Stimulated activated CD8-positive, alpha-beta memory T cell treated with anti-CD3 and anti-CD28 coated beads, Interleukin-15, amount 100 ng/mL, for 24 hours (primary cell): Measurements from ENCODE around the gene MRGPRX1.
"Not testable (repeated sequence)": the region's sequence is repeated elsewhere in the genome, so short reads cannot be mapped to it uniquely, and the experiment has no call there.

ENCODE experiments used
- DNase-seq: peaks from one replicate; pipeline ENCODE4 v3.0.0-alpha.2; 2020; ENCODE audit warnings: low read depth

MRGPRX1 gene

DNA sequence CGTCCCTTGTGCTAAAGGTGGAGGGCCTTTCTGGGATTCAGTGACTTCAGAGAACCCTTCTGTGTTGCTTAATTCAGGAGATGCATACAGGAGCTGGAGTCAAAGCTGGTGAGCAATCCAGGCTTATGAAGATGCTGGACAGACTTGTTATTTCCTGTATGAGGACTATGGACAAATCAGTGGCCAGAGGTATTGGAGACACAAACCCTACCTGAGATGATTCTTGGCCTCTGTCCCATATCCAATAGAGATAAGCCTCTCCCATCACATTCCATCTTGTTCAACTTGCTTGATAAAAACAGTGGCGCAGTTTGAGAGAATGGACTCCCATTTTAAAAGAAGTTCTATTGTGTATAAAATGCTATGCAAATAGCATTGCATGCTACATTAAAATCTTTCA is at the start of gene MRGPRX1:
MRGPRX1 (minus strand) TSS at position 101 of the 400 bp plus-strand sequence. CDS start 4,630 bp downstream, outside the sequence.
- no peak for DNase-seq

DNA sequence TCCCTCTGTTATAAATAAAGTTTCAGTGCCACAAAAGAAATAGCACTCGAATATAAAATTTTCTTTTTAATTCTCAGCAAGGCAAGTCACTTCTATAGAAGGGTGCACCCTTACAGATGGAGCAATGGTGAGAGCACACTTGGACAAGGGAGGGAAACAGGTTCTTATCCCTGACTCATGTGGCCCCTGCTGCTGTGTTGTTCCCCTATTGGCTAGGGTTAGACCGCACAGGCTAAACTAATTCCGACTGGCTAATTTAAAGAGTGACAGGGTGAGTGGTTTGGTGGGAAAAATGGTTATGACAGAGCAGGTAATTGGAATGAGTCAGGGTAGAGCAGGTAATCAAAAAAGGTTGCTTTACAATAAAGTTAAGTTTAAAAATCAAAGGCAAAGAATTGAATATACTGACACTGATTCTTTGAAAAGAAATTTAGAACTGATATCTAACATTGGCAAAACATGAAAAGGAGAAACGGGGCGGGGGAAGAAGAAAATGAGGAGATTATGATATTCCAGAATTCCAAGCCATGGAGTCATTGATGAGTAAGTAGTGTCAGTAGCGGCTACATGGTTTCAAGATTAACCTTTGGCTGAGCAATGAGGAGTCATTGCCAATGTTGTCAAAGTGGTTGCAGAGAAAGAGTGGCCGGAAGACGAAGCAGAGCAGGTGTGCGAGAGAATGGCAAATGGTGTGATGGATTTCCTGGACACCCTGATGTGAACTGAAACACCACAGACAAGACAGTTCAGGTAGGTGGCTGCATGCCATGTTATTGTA is 48.4 kb upstream of the MRGPRX1 start:
- no peak for DNase-seq

- no peak for DNase-seq
Observed at GRCh38 chr11:18986744-18987143, 47.5 kb upstream of the MRGPRX1 start.

DNA sequence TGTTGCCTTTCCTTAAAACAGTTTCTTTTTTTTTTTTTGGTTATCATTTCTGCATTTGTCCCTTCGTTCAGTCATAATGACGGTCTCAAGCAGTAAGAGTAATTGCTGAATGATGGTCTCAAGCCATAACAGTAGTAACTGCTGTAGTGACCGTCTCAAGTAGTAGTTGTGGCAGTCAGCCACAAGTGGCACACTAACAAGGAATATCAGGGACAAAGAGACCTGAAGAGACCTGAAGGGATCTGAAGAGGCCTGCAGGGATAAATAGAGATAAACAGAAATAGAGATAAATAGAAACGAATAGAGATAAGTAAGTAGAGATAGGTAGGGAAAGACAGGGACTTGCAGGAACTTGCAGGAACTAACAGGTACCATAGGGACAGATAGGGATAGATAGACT is 42.7 kb upstream of the MRGPRX1 start:
- no peak for DNase-seq

DNA sequence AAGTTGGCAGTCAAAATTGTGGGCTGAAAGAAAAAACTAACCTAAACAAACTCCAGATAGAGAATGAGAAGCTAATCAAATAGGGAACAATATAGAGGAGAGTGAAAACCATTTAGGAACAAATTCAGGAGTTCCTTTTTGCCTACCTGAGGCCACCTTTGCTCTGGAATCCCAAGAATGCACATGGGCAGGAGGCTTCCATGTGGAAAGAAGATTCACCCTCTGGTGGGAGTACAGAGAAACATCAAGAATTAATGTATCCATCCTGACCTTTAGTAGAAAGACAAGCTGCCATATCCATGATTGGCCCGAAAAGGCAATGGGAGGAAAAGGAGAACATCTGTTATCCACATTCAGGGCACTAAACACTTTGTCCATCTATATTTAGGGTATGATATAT is 35.0 kb upstream of the MRGPRX1 start:
- DNase-seq, result no peak

DNA sequence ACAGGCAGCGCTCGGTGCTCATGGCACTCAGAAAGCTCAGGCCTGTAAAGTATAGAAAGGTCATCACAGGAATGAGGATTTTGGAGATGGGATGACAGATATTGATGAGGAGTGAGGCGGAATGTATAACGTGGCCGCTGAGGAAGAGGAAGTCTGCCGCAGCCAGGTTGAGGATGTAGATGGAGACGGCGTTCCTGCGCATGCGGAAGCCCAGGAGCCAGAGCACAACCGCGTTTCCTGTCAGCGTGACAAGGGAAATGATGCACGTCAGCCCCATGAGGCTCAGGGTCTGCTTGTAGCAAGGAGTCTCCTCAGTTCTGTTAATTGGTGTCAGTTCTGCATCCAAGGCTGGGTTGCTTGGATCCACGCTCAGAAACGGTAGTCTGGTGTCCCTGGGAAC is 33.1 kb upstream of the MRGPRX1 start:
- DNase-seq, result no peak

- no peak for DNase-seq
Observed at GRCh38 chr11:18969720-18970119, 30.5 kb upstream of the MRGPRX1 start.

DNA sequence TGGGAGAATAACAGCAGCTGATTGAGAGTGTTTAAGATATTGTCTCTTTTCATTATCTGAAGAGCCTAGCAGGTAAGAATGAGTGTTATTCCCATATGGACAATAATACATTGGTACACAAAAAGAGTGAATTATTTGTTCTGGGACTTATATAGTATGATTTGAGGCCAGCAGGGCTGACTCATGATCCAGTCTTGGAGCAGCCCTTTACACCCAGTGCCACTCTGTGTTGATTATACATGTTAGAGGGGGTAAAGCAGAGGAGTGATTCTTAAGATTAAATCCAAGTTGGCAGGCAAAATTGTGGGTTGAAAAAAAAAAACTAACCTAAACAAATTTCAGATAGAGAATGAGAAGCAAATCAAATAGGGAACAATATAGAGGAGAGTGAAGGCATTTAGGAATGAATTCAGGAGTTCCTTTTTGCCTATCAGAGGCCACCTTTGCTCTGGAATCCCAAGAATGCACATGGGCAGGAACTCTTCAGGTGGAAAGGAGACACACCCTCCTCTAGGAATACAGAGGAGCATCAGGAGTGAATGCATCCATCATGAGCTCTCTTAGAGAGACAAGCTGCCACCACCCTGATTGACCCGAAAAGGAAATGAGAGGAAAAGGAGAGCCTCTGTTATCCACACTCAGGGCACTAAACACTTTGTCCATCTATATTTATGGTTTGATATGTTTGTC is 19.2 kb upstream of the MRGPRX1 start:
- DNase-seq, result no peak

- DNase-seq, result no peak
Observed at GRCh38 chr11:18956630-18957029, 17.4 kb upstream of the MRGPRX1 start.

GRCh38 chr11:18936002-18936673 is 3.1 kb downstream of the MRGPRX1 start:
- DNase-seq, result no peak

DNA sequence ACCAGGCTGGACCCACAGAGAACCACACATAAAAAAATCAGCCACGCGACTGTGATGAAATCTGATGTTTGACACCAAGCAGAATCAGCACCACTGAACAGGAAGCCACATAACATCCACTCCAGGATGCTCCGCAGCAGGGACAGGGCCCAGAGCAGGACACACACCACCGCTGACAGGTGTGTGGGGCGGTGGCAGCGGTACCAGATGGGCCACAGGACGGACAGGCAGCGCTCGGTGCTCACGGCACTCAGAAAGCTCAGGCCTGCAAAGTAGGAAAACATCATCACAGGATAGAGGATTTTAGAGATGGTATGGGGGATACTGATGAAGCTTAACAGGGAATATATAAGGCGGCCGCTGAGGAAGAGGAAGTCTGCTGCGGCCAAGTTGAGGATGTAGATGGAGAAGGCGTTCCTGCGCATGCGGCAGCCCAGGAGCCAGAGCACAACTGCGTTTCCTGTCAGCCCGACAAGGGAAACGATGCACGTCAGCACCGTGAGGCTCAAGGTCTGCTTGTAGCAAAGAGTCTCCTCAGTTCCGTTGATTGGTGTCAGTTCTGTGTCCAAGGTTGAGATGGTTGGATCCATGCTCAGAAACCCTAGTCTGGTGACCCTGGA is 4.9 kb downstream of the MRGPRX1 start:
- no peak for DNase-seq

GRCh38 chr11:18927550-18928322 is 11.5 kb downstream of the MRGPRX1 start:
- no peak for DNase-seq

DNA sequence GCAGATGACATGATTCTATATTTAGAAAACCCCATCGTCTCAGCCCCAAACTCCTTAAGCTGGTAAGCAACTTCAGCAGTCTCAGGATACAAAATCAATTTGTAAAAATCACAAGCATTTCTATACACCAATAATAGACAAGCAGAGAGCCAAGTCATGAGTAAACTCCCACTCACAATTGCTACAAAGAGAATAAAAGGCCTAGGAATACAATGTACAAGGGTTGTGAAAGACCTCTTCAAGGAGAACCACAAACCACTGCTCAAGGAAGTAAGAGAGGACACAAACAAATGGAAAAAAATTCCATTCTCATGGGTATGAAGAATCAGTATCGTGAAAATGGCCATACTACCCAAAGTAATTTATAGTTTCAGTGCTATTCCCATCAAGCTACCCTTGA is 13.8 kb downstream of the MRGPRX1 start:
- DNase-seq, result not testable (repeated sequence)

DNA sequence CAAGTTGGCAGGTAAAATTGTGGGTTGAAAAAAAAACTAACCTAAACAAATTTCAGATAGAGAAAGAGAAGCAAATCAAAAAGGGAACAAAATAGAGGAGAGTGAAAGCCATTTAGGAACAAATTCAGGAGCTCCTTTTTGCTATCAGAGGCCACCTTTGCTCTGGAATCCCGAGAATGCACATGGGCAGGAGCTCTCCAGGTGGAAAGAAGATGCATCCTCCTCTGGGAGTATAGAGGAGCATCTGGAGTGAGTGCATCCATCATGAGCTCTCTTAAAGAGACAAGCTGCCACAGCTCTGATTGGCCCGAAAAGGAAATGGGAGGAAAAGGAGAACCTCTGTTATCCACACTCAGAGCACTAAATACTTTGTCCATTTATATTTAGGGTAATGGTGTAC is 26.3 kb downstream of the MRGPRX1 start:
- no peak for DNase-seq

DNA sequence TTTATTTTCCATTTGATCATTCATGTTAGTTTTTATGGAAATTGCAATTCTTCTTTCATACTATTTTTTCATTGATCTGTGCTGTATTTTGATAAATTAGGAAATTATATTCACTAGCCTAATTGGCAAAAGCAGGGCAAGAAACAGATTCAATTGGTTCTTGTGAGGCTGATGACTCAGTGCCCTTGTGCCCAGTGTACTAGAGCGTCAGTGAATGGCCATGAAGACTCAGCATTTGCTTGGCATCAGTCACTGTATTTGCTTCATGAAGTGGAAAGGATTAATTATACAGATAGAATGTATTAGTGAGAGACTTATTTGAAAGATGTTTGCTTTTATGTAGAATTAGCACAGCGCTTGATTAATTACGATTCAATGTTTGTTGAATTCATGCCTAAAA is 31.8 kb downstream of the MRGPRX1 start:
- no peak for DNase-seq

GRCh38 chr11:18900637-18901036 is 38.6 kb downstream of the MRGPRX1 start:
- not testable (repeated sequence) for DNase-seq

DNA sequence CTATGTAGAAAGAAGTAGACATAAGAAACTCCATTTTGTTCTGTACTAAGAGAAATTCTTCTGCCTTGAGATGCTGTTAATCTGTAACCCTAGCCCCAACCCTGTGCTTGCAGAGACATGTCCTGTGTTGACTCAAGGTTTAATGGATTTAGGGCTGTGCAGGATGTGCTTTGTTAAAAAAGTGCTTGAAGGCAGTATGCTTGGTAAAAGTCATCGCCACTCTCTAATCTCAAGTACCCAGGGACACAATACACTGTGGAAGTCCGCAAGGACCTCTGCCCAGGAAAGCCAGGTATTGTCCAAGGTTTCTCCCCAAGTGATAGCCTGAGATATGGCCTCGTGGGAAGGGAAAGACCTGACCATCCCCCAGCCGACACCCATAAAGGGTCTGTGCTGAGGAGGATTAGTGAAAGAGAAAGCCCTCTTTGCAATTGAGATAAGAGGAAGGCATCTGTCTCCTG is 39.0 kb downstream of the MRGPRX1 start:
- not testable (repeated sequence) for DNase-seq

DNA sequence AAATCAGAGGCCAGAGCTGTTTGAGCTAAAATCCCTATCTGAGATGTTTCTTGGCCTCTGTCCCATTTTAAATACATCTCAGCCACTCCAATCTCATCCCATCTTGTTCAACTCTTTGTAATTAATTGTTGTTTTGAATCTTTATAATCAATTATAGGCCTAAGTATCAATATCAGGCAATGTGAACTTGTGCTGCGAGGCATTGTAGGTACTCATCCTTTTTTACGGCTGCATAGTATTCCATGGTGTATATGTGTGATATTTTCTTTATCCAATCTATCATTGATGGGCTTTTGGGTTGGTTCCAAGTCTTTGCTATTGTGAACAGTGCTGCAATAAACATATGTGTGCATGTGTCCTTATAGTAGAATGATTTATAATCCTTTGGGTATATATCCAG is 47.5 kb downstream of the MRGPRX1 start:
- DNase-seq, result not testable (repeated sequence)

DNA sequence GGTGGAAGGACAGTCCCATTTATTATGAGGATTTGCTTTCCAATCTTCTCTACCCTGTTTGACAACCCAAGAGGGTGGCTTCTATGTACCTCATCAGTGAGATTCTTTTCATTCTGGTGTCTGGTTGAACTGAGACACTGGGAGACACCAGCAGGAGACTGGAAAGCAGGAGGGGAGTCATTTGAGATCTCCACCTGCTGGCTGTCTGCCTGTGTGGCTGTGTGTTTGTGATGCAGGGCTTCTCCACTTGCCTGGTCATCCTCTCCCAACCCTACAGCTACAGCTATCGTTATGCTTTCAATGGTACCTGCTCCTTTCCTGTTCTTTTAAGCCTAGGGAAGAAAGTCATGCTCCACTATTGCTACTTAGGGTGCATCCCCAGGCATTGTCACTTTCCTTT is 48.6 kb downstream of the MRGPRX1 start:
- no peak for DNase-seq
